Lower leg skin (tissue), 4 donors: ENCODE results near the gene ME2. TPM values are rescaled to one million over a fixed set of nuclear protein-coding genes. Genes with fewer than 3 reads are reported as not detected.

ENCODE experiments used
- DNase-seq, 2 donors: peaks; one replicate each; pipeline ENCODE4 v3.0.0-alpha.2; 2019; ENCODE audit warnings: low spot score in 2 of 2
- H3K4me3 ChIP-seq: fragments of 200-600 bp; sonication (generic); 2 replicates; pipeline ENCODE4 v1.5.1; 2017; ENCODE audit warnings: mild to moderate bottlenecking, low read depth; ENCODE audit not compliant: poor library complexity, severe bottlenecking
- CTCF ChIP-seq, 3 donors: fragments of 450-650 bp; IDR thresholded peaks; one replicate each; pipeline ENCODE4 v1.5.1; 2016; ENCODE audit warnings: antibody characterized with exemption in 3 of 3, mild to moderate bottlenecking in 3 of 3, moderate library complexity in 2 of 3
- POLR2A ChIP-seq, 2 donors: fragments of 450-650 bp; IDR thresholded peaks; one replicate each; pipeline ENCODE4 v1.6.1; 2016 to 2017; ENCODE audit warnings: antibody characterized with exemption in 2 of 2, mild to moderate bottlenecking in 1 of 2, moderate library complexity in 1 of 2
- WGBS, 2 donors: methylation state at CpG; one replicate each; pipeline ENCODE4 v1.1.5; 2018; 5-methylcytosine and 5-hydroxymethylcytosine counted together
- intact Hi-C: fragments of 100-400 bp; cut with DNase I; formaldehyde crosslinking; loops from one replicate; pipeline ENCODE4 v1.15.0; 2023; ENCODE audit warnings: low total_unique reads
- total RNA-seq, 4 donors: library from RNA; depleted of rRNA; stranded (reverse); fragments of >200 nt; gene quantifications; one replicate each; pipeline ENCODE4 v1.1.0, GENCODE V29; 2016

ME2 gene
- total RNA-seq, 4 donors from 2014 or later, result 10.4 to 25.5 (median 21.4) TPM

GRCh38 chr18:50839341-50839740 is 39.6 kb upstream of the ME2 start:
- no peak for DNase-seq
- no peak for TF ChIP-seq POLR2A (IDR thresholded peaks at IDR 0.05)
- TF ChIP-seq CTCF (IDR thresholded peaks at IDR 0.05), result no peak
- no peak overlapping the region for H3K4me3 ChIP-seq
- intact Hi-C loops, result no loop called here
- WGBS, 2 donors, result 88 to 89% methylated on average over 2 of the region's 2 CpGs

DNA sequence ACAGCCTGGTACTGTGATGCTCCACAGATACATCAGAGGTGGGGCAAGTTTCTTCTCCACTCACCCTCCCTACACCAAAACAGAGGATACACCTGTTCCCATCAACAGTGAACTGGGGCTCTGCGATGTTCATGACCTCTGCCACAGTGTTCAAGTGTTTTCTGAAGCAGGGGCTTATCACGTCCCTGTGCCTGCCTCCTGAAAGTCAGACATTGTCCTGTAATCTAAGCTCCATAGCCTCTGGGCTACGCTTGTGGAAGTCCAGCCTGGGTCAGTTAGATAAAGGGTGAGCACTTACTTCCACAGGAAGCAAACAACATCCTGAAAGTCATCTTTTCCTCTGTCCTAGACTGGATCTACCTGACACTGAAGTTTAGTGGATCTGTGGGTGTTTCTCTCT is 38.9 kb upstream of the ME2 start:
- DNase-seq, result no peak
- 63 to 77% methylated on average over 3 of the region's 3 CpGs for WGBS, 2 donors
- no peak overlapping the region for H3K4me3 ChIP-seq
- intact Hi-C loops, result no loop called here
- TF ChIP-seq POLR2A (IDR thresholded peaks at IDR 0.05) (no peak), CTCF (IDR thresholded peaks at IDR 0.05) (no peak)

- WGBS, 2 donors, result 0 to 86% methylated on average over 1 of the region's 1 CpG
- H3K4me3 ChIP-seq, result no peak overlapping the region
- intact Hi-C loops, result no loop called here
- TF ChIP-seq POLR2A (IDR thresholded peaks at IDR 0.05), result no peak
- no peak for TF ChIP-seq CTCF (IDR thresholded peaks at IDR 0.05)
- DNase-seq, result no peak
Observed at GRCh38 chr18:50842846-50843245, 36.1 kb upstream of the ME2 start.

DNA sequence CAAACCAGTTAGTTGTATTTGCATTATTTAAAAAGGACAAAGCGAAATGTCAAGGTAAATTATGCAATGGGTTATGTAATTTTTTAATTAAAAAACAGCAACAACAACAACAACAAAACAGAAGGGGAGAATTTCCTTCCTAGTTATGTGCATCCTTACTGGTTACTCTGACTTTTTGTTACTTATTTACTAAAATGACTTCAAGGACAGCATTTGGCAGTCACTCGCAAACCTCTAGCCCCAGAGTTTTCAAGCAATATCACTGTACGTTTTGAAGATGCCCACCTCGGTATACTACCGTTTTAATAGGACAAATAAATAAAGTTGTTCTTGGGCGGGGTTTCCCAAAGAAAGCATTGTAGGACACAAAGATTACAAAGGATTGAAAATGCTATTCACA is 34.4 kb upstream of the ME2 start:
- intact Hi-C loops, result no loop called here
- no peak overlapping the region for H3K4me3 ChIP-seq
- no peak for TF ChIP-seq POLR2A (IDR thresholded peaks at IDR 0.05)
- no peak for TF ChIP-seq CTCF (IDR thresholded peaks at IDR 0.05)
- DNase-seq, result no peak
- WGBS, 2 donors, result 83 to 86% methylated on average over 6 of the region's 6 CpGs

DNA sequence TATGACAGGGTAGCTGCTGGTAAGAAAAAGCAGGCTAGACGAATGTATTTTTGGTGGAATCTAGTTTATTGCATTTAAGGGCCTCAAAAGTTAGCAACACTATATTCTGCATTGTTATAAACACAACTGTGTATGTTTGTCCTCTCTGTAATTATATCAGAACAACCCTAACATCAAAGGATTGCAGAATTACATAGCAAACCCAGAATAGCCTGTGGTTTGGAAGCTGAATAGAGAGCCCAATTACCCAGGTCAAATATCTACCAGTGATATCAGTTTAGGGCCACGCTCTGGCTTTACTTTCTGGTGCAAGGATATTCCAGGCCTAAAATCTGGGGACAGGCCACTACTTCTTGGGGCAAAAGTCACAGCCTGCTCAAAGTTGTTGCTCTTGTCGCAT is 34.0 kb upstream of the ME2 start:
- WGBS, 2 donors, result 94 to 95% methylated on average over 3 of the region's 3 CpGs
- H3K4me3 ChIP-seq, result no peak overlapping the region
- no peak for DNase-seq
- TF ChIP-seq CTCF (IDR thresholded peaks at IDR 0.05) (no peak), POLR2A (IDR thresholded peaks at IDR 0.05) (no peak)
- intact Hi-C loops, result no loop called here

- no peak for DNase-seq
- H3K4me3 ChIP-seq, result no peak overlapping the region
- WGBS, 2 donors, result 63 to 82% methylated on average over 4 of the region's 4 CpGs
- TF ChIP-seq POLR2A (IDR thresholded peaks at IDR 0.05), result no peak
- no peak for TF ChIP-seq CTCF (IDR thresholded peaks at IDR 0.05)
- intact Hi-C loops, result no loop called here
Observed at GRCh38 chr18:50847192-50847591, 31.7 kb upstream of the ME2 start.
